ENCODE measurements around the gene PAQR5.

Gene PAQR5

GRCh38 chr15:69296606-69297005, 2.1 kb upstream of the PAQR5 start:
- 89% methylated on average over 6 of the region's 6 CpGs for WGBS
- no peak overlapping the region for H2AFZ ChIP-seq (ENCODE audit: low read depth, low read length)
- no peak overlapping the region for H3K23ac ChIP-seq (ENCODE audit: low read length in 2 of 2)
- H3K9ac ChIP-seq (ENCODE audit: low read length): no peak overlapping the region
- no peak overlapping the region for H4K91ac ChIP-seq (ENCODE audit: low read length)
- no peak for DNase-seq
- H4K8ac ChIP-seq (ENCODE audit: low read length): no peak overlapping the region
- H3K9me3 ChIP-seq (ENCODE audit: control insufficient read depth, low read length): no peaks in the 10 kb centered on the region
- no peak overlapping the region for H3K18ac ChIP-seq (ENCODE audit: low read depth in 1 of 2, low read length in 2 of 2)
- H3K27ac ChIP-seq (ENCODE audit: low read length, poor library complexity, severe bottlenecking): no peak overlapping the region
- no peaks in the 10 kb centered on the region for H3K36me3 ChIP-seq (ENCODE audit: control insufficient read depth in 1 of 2, insufficient read depth in 2 of 2, low read depth in 1 of 2, low read length in 2 of 2)
- no peaks in the 10 kb centered on the region for H3K79me1 ChIP-seq (replicated peaks; ENCODE audit: low read length, poor library complexity, severe bottlenecking)
- H3K4me1 ChIP-seq (ENCODE audit: control insufficient read depth, insufficient read depth, low read depth, low read length): peaks cover 18% of the 10 kb centered on the region
- H3K4ac ChIP-seq (ENCODE audit: low read depth in 1 of 2, low read length in 2 of 2): no peak overlapping the region
- no peak overlapping the region for H3K4me2 ChIP-seq (ENCODE audit: low read length, poor library complexity, severe bottlenecking)
- no peak overlapping the region for H2AK5ac ChIP-seq (ENCODE audit: low read length, severe bottlenecking)
- no peak overlapping the region for H3K14ac ChIP-seq (ENCODE audit: low read length in 2 of 2)
- H2BK5ac ChIP-seq (ENCODE audit: low read depth, low read length, poor library complexity, severe bottlenecking): no peak overlapping the region
- peaks cover 18 to 45% of the 10 kb centered on the region in 2 experiments for H3K27me3 ChIP-seq (ENCODE audit: control insufficient read depth in 1 of 2, insufficient read depth in 1 of 2, low read length in 2 of 2)
- H2BK12ac ChIP-seq (ENCODE audit: low read length in 2 of 2): no peak overlapping the region
- no peak overlapping the region for H2BK120ac ChIP-seq (ENCODE audit: low read depth, low read length)
- no peak overlapping the region for H3K4me3 ChIP-seq (ENCODE audit: insufficient read depth in 1 of 2, low read depth in 1 of 2, low read length in 2 of 2)
- H2BK15ac ChIP-seq (ENCODE audit: low read depth, poor library complexity, severe bottlenecking): no peak overlapping the region

GRCh38 chr15:69297642-69298353, 914 bp upstream of the PAQR5 start:
- no peaks in the 10 kb centered on the region for H3K79me1 ChIP-seq (replicated peaks; ENCODE audit: low read length, poor library complexity, severe bottlenecking)
- no peak overlapping the region for H2AFZ ChIP-seq (ENCODE audit: low read depth, low read length)
- no peak overlapping the region for H3K18ac ChIP-seq (ENCODE audit: low read depth in 1 of 2, low read length in 2 of 2)
- peak overlapping the region in 1 of 2 experiments; percentile 81 for H3K4ac ChIP-seq (ENCODE audit: low read depth in 1 of 2, low read length in 2 of 2)
- H2BK5ac ChIP-seq (ENCODE audit: low read depth, low read length, poor library complexity, severe bottlenecking): no peak overlapping the region
- H3K14ac ChIP-seq (ENCODE audit: low read length in 2 of 2): no peak overlapping the region
- no peaks in the 10 kb centered on the region for H3K36me3 ChIP-seq (ENCODE audit: control insufficient read depth in 1 of 2, insufficient read depth in 2 of 2, low read depth in 1 of 2, low read length in 2 of 2)
- H2AK5ac ChIP-seq (ENCODE audit: low read length, severe bottlenecking): no peak overlapping the region
- H2BK120ac ChIP-seq (ENCODE audit: low read depth, low read length): no peak overlapping the region
- H2BK12ac ChIP-seq (ENCODE audit: low read length in 2 of 2): peak overlapping the region in 1 of 2 experiments; percentile 73
- H3K23ac ChIP-seq (ENCODE audit: low read length in 2 of 2): no peak overlapping the region
- peaks cover 18 to 45% of the 10 kb centered on the region in 2 experiments for H3K27me3 ChIP-seq (ENCODE audit: control insufficient read depth in 1 of 2, insufficient read depth in 1 of 2, low read length in 2 of 2)
- no peaks in the 10 kb centered on the region for H3K9me3 ChIP-seq (ENCODE audit: control insufficient read depth, low read length)
- no peak overlapping the region for H3K27ac ChIP-seq (ENCODE audit: low read length, poor library complexity, severe bottlenecking)
- H4K91ac ChIP-seq (ENCODE audit: low read length): no peak overlapping the region
- no peak overlapping the region for H3K9ac ChIP-seq (ENCODE audit: low read length)
- no peak overlapping the region for H4K8ac ChIP-seq (ENCODE audit: low read length)
- no peak for DNase-seq
- WGBS: 95% methylated on average over 10 of the region's 10 CpGs
- no peak overlapping the region for H3K4me2 ChIP-seq (ENCODE audit: low read length, poor library complexity, severe bottlenecking)
- H3K4me3 ChIP-seq (ENCODE audit: insufficient read depth in 1 of 2, low read depth in 1 of 2, low read length in 2 of 2): peak overlapping the region in 1 of 2 experiments; percentile 72
- no peak overlapping the region for H2BK15ac ChIP-seq (ENCODE audit: low read depth, poor library complexity, severe bottlenecking)
- peaks cover 18% of the 10 kb centered on the region for H3K4me1 ChIP-seq (ENCODE audit: control insufficient read depth, insufficient read depth, low read depth, low read length)

GRCh38 chr15:69298354-69298696, 387 bp upstream of the PAQR5 start:
- Histone ChIP-seq H2AFZ (ENCODE audit: low read depth, low read length) (peak overlapping the region; percentile 30), H4K8ac (ENCODE audit: low read length) (peak overlapping the region; percentile 45), H2BK15ac (ENCODE audit: low read depth, poor library complexity, severe bottlenecking) (no peak overlapping the region), H3K9me3 (ENCODE audit: control insufficient read depth, low read length) (no peaks in the 10 kb centered on the region), H3K36me3 (ENCODE audit: control insufficient read depth in 1 of 2, insufficient read depth in 2 of 2, low read depth in 1 of 2, low read length in 2 of 2) (no peaks in the 10 kb centered on the region), H3K4ac (ENCODE audit: low read depth in 1 of 2, low read length in 2 of 2) (peak overlapping the region in 1 of 2 experiments; percentile 81), H3K4me3 (ENCODE audit: insufficient read depth in 1 of 2, low read depth in 1 of 2, low read length in 2 of 2) (peak overlapping the region; percentile 61 to 72), H4K91ac (ENCODE audit: low read length) (no peak overlapping the region), H3K27me3 (ENCODE audit: control insufficient read depth in 1 of 2, insufficient read depth in 1 of 2, low read length in 2 of 2) (peaks cover 18 to 45% of the 10 kb centered on the region in 2 experiments), H3K14ac (ENCODE audit: low read length in 2 of 2) (no peak overlapping the region), H2BK12ac (ENCODE audit: low read length in 2 of 2) (peak overlapping the region; percentile 62 to 73), H3K9ac (ENCODE audit: low read length) (peak overlapping the region; percentile 62), H3K4me1 (ENCODE audit: control insufficient read depth, insufficient read depth, low read depth, low read length) (peaks cover 18% of the 10 kb centered on the region), H3K27ac (ENCODE audit: low read length, poor library complexity, severe bottlenecking) (no peak overlapping the region), H3K79me1 (replicated peaks; ENCODE audit: low read length, poor library complexity, severe bottlenecking) (no peaks in the 10 kb centered on the region), H2BK120ac (ENCODE audit: low read depth, low read length) (no peak overlapping the region), H3K4me2 (ENCODE audit: low read length, poor library complexity, severe bottlenecking) (peak overlapping the region; percentile 97), H3K18ac (ENCODE audit: low read depth in 1 of 2, low read length in 2 of 2) (peak overlapping the region in 1 of 2 experiments; percentile 11), H2BK5ac (ENCODE audit: low read depth, low read length, poor library complexity, severe bottlenecking) (no peak overlapping the region), H3K23ac (ENCODE audit: low read length in 2 of 2) (no peak overlapping the region), H2AK5ac (ENCODE audit: low read length, severe bottlenecking) (no peak overlapping the region)
- DNase-seq: no peak
- 48% methylated on average over 15 of the region's 15 CpGs for WGBS

- Histone ChIP-seq H4K91ac (ENCODE audit: low read length) (no peak overlapping the region), H2BK15ac (ENCODE audit: low read depth, poor library complexity, severe bottlenecking) (no peak overlapping the region), H3K9ac (ENCODE audit: low read length) (peak overlapping the region; percentile 62), H4K8ac (ENCODE audit: low read length) (no peak overlapping the region), H3K4me3 (ENCODE audit: insufficient read depth in 1 of 2, low read depth in 1 of 2, low read length in 2 of 2) (peak overlapping the region in 1 of 2 experiments; percentile 72), H3K9me3 (ENCODE audit: control insufficient read depth, low read length) (no peaks in the 10 kb centered on the region), H2BK5ac (ENCODE audit: low read depth, low read length, poor library complexity, severe bottlenecking) (no peak overlapping the region), H3K36me3 (ENCODE audit: control insufficient read depth in 1 of 2, insufficient read depth in 2 of 2, low read depth in 1 of 2, low read length in 2 of 2) (no peaks in the 10 kb centered on the region), H2AK5ac (ENCODE audit: low read length, severe bottlenecking) (no peak overlapping the region), H2AFZ (ENCODE audit: low read depth, low read length) (no peak overlapping the region), H3K4me1 (ENCODE audit: control insufficient read depth, insufficient read depth, low read depth, low read length) (peaks cover 27% of the 10 kb centered on the region), H3K18ac (ENCODE audit: low read depth in 1 of 2, low read length in 2 of 2) (peak overlapping the region; percentile 28 to 42), H2BK120ac (ENCODE audit: low read depth, low read length) (peak overlapping the region; percentile 62), H3K23ac (ENCODE audit: low read length in 2 of 2) (no peak overlapping the region), H3K27me3 (ENCODE audit: control insufficient read depth in 1 of 2, insufficient read depth in 1 of 2, low read length in 2 of 2) (peaks cover 18 to 42% of the 10 kb centered on the region in 2 experiments), H3K27ac (ENCODE audit: low read length, poor library complexity, severe bottlenecking) (no peak overlapping the region), H2BK12ac (ENCODE audit: low read length in 2 of 2) (peak overlapping the region in 1 of 2 experiments; percentile 64), H3K14ac (ENCODE audit: low read length in 2 of 2) (no peak overlapping the region), H3K4me2 (ENCODE audit: low read length, poor library complexity, severe bottlenecking) (peak overlapping the region; percentile 97), H3K79me1 (replicated peaks; ENCODE audit: low read length, poor library complexity, severe bottlenecking) (no peaks in the 10 kb centered on the region), H3K4ac (ENCODE audit: low read depth in 1 of 2, low read length in 2 of 2) (peak overlapping the region in 1 of 2 experiments; percentile 42)
- 9% methylated on average over 15 of the region's 16 CpGs for WGBS
- DNase-seq: no peak
Measured at GRCh38 chr15:69299451-69299886, 757 bp downstream of the PAQR5 start.
